Stimulated activated CD8-positive, alpha-beta memory T cell treated with anti-CD3 and anti-CD28 coated beads, Interleukin-4, amount 100 ng/mL, for 24 hours (primary cell): ENCODE data around the gene DIP2C.
"Not testable (repeated sequence)": the region's sequence is repeated elsewhere in the genome, so short reads cannot be mapped to it uniquely, and the experiment has no call there.

Experiments
- DNase-seq: peaks from one replicate; pipeline ENCODE4 v3.0.0-alpha.2; 2020; ENCODE audit warnings: low read depth

DIP2C gene, protein sequence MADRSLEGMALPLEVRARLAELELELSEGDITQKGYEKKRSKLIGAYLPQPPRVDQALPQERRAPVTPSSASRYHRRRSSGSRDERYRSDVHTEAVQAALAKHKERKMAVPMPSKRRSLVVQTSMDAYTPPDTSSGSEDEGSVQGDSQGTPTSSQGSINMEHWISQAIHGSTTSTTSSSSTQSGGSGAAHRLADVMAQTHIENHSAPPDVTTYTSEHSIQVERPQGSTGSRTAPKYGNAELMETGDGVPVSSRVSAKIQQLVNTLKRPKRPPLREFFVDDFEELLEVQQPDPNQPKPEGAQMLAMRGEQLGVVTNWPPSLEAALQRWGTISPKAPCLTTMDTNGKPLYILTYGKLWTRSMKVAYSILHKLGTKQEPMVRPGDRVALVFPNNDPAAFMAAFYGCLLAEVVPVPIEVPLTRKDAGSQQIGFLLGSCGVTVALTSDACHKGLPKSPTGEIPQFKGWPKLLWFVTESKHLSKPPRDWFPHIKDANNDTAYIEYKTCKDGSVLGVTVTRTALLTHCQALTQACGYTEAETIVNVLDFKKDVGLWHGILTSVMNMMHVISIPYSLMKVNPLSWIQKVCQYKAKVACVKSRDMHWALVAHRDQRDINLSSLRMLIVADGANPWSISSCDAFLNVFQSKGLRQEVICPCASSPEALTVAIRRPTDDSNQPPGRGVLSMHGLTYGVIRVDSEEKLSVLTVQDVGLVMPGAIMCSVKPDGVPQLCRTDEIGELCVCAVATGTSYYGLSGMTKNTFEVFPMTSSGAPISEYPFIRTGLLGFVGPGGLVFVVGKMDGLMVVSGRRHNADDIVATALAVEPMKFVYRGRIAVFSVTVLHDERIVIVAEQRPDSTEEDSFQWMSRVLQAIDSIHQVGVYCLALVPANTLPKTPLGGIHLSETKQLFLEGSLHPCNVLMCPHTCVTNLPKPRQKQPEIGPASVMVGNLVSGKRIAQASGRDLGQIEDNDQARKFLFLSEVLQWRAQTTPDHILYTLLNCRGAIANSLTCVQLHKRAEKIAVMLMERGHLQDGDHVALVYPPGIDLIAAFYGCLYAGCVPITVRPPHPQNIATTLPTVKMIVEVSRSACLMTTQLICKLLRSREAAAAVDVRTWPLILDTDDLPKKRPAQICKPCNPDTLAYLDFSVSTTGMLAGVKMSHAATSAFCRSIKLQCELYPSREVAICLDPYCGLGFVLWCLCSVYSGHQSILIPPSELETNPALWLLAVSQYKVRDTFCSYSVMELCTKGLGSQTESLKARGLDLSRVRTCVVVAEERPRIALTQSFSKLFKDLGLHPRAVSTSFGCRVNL (N-terminal part only)

GRCh38 chr10:689452-690371, at the start of gene DIP2C:
DIP2C (minus strand) TSS chr10:689668; CDS start chr10:689578, 90 bp downstream.
- no peak for DNase-seq

GRCh38 chr10:734481-734880, 45.0 kb upstream of the DIP2C start:
- no peak for DNase-seq

GRCh38 chr10:733086-733485, 43.6 kb upstream of the DIP2C start:
- DNase-seq = no peak

GRCh38 chr10:729213-729612, 39.7 kb upstream of the DIP2C start:
- DNase-seq = no peak

DNA sequence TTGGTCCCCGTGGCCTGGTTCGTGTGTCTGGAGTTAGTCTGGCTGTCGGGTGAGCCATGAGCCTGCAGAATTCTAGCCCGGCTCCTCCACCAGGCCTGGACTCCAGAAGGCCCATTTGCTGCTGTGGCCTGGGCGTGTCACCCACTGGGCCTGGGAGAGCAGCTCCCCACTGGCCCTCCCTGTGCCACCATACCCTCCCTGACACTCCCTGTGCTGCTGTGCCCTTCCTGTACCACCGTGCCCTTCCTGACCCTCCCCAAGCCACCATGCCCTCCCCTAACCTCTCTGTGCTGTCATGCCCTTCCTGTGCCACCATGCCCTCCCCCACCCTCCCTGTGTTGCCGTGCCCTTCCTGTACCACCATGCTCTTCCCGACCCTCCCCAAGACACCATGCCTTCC, 39.1 kb upstream of the DIP2C start:
- DNase-seq = no peak

GRCh38 chr10:727162-727790, 37.8 kb upstream of the DIP2C start:
- DNase-seq = no peak

DNA sequence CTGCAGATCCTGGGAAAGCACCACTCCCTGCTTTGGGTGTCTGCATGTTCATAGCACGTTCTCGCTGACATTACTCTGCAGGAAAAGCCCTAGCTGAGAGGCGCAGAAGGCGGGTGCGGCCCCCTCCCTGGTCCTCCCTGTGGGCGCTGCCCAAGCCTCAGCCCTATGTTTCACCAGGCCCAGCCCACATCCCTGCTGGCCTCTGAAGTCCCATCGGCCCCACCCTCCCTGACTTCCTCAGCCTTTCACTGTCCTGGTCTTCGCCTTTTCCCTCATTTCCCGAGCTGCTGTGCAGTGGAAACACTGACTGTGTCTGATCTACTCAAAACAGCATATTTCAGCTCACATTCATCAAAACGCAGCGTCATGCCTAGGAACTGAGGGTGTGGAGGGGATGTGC, 36.3 kb upstream of the DIP2C start:
- no peak for DNase-seq

- no peak for DNase-seq
Measured at GRCh38 chr10:725302-725701, 35.8 kb upstream of the DIP2C start.

- no peak for DNase-seq
Measured at GRCh38 chr10:723973-724372, 34.5 kb upstream of the DIP2C start.

DNA sequence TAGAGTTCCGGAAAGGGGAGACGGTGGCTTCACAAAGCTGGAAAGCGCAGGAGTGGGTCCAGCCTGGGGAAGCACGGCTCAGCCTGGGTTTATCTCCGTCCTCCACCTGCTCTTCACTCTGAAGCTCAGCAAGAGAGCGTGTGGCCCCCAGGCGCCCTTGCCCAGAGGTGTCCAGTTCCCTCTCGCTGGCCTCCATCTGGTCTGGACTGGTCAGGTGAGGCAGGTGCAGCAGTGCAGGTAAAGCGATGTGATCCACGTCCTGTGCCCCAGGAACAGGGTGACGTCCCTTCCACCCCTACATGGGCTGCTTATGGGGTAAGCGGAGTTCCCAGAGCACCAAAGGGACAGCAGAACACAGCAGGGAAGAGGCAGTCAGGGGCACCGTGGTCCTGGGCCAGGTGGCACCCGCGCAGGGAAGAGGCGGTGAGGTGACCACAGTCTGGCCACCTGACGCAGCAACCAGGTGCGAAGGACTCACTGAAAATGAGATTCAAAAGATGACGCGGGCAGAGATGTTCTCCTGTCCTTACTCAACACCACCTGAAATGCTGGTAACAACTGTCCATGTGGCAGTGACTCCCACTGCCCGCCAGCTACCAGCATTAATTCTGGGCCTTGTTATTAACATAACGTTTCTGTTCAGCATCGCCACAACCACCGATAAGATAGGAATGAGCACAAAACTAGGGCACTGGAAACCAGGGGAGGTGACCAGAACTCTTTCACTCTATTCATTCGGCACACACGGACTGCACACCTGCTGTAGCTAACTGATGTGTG, 33.0 kb upstream of the DIP2C start:
- DNase-seq = no peak

- DNase-seq = no peak
Measured at GRCh38 chr10:718143-718700, 28.8 kb upstream of the DIP2C start.

- no peak for DNase-seq
Measured at GRCh38 chr10:717458-717857, 28.0 kb upstream of the DIP2C start.

DNA sequence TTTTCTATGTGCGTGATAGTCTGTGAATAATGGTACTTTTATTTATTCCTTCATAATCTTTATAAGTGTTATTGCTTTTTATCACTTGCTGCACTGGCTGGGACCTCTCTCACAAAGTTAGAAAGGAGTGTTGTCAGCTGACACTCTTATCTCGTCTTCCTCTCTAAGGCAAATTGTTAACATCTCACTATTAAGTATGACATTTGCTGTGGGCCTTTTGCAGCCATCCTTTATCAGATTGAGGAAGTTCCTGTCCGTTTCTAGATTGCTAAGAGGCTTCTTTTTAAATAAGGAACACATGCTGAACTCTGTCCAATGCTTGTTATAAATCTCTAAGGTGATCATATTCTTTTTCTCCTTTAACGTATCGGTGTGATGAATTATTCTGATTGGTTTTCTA, 27.4 kb upstream of the DIP2C start:
- DNase-seq = no peak

- no peak for DNase-seq
Measured at GRCh38 chr10:714214-714613, 24.7 kb upstream of the DIP2C start.

- DNase-seq = no peak
Measured at GRCh38 chr10:712575-712974, 23.1 kb upstream of the DIP2C start.

DNA sequence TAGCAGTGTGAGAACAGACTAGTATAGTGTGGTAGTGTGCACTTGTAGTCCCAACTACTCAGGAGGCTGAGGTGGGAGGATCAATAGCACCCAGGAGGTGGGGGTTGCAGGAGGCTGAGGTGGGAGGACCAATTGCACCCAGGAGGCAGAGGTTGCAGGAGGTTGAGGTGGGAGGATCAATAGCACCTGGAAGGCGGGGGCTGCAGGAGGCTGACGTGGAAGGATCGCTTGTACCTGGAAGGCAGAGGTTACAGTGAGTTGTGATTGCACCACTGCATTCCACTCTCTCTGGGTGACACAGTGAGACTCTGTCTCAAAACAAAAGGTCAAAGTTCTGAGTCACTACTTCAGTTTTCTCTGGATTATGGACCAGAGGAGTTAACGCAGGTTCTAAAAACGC, 22.6 kb upstream of the DIP2C start:
- no peak for DNase-seq

- no peak for DNase-seq
Measured at GRCh38 chr10:707861-708260, 18.4 kb upstream of the DIP2C start.

DNA sequence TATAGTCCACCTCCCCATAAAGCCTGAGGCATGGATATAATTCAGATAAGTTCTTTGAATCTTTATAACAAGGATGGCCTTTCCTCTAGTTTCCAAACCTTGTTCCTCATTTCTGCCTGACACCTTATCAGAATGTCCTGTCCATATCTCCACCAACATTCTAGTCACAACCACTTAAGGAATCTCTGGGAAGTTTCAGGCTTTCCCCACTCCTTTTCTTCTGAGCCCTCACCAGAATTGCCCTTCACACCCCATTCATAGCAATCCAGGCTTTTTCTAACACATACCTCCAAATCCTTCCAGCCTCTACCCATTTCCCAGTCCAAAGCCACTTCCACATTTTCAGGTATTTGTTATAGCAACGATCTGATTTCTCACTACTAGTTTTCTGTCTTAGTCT, 18.0 kb upstream of the DIP2C start:
- no peak for DNase-seq

DNA sequence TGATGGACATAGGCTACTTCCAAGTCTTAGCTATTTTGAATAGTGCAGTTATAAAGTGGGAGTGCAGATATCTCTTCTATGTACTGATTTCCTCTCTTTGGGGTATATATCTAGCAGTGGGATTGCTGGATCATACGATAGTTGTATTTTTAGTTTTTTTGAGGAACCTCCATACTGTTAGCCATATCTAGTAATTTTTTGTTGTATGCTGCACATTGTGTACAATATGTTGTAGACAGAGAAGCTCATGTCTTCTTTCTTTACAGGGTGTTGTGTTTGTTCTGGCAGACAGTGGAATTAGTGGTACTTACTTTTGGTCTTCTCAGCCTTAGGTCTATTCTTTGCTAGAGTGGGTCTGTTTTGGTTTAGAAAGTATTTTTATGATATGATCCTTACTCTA, 13.7 kb upstream of the DIP2C start:
- DNase-seq = no peak

DNA sequence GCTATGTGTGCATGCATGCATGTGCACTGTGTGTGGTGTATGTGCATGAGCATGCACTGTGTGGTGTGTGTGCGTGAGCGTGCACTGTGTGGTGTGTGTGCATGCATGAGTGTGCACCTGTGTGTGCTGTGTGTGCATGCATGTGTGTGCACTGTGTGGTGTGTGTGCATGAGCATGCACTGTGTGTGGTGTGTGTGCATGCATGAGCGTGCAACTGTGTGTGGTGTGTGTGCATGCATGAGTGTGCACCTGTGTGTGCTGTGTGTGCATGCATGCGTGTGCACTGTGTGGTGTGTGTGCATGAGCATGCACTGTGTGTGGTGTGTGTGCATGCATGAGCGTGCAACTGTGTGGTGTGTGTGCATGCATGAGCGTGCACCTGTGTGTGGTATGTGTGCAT, 10.7 kb upstream of the DIP2C start:
- not testable (repeated sequence) for DNase-seq
